ENCODE measurements around the gene WFIKKN1.

- no peak for TF ChIP-seq CTCF (conservative IDR thresholded peaks at IDR 0.05; ENCODE audit: low read depth, low read length)
- TF ChIP-seq EZH2 (IDR thresholded peaks at IDR 0.05; ENCODE audit: low read length, unreplicated experiment): no peak
These were observed 51.1 kb downstream of the WFIKKN1 start for GRCh38 chr16:681746-682427.
